Retina (tissue), 1 donor: ENCODE data around the gene RSPRY1.
A peak's percentile ranks its signal among the peaks of the same experiment; 100 is the strongest.

ENCODE experiments used
- DNase-seq: peaks from one replicate; pipeline ENCODE4 v3.0.0-alpha.2; 2016

RSPRY1 gene

DNA sequence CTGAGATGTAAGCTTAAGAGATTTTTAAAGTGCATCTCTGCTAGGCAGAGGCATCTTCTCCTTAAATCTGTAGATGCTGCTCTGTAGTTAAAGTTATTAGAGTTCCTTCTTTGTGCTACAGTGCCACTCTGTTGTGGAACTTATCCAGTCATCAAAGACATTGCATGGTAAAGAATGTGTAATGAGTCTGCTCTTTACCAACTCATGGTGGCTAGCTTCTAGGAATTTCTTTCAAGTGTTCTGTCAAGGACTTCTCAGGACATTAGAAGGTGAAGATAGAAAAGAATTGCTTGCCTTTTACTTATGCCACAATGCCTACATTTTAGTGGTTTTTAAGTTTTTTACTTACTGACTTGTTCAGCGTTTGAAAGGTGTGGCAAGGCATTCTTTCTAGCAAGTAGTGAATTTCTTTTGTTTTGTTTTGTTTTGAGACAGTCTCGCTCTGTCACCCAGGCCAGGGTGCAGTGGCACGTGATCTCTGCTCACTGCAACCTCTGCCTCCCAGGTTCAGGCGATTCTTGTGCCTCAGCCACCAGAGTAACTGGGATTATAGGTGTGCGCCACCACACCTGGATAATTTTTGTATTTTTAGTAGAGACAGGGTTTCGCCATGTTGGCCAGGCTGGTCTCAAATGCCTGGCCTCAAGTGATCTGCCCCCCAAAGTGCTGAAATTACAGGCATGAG is 38.7 kb downstream of the RSPRY1 start:
- DNase-seq, result no peak

DNA sequence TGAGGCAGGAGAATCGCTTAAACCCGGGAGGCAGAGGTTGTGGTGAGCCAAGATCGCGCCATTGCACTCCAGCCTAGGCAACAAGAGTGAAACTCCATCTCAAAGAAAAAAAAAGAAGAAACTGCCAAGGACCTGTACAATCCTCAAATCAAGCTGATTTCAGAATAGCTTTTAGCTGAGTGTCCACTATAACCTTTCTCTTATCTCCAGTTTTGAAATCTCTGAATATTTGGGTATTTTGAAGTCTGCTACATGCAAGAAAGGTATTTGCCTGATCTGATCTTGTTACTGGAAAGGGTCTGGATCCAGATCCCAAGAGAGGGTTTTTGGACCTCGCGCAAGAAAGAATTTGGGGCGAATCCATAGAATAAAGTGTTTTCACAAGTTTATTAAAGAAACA is 39.8 kb downstream of the RSPRY1 start:
- no peak for DNase-seq

- no peak for DNase-seq
These were observed 40.8 kb downstream of the RSPRY1 start for GRCh38 chr16:57226701-57227621.

- no peak for DNase-seq
These were observed 43.0 kb downstream of the RSPRY1 start for GRCh38 chr16:57229079-57229478.

GRCh38 chr16:57231821-57232350 is 45.8 kb downstream of the RSPRY1 start:
- no peak for DNase-seq

GRCh38 chr16:57233944-57234706 is 48.0 kb downstream of the RSPRY1 start:
- no peak for DNase-seq

DNA sequence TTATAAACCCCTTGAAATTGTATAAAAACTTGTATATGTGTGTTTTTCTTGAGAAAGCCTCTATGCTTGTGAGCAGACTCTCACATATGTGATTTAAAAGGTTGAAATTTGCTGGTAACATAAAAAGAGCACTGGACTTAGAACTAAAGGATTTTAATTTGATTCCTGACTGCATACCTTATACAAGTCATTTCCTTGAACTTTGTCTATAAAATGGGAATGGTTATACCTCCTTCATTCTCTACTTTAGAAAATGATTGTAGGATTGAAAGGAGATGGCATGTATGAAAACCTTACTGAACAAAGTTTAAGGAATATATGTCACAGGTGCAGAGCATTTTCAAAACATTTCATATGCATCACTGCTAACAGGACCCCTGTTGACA is 48.6 kb downstream of the RSPRY1 start:
- no peak for DNase-seq

DNA sequence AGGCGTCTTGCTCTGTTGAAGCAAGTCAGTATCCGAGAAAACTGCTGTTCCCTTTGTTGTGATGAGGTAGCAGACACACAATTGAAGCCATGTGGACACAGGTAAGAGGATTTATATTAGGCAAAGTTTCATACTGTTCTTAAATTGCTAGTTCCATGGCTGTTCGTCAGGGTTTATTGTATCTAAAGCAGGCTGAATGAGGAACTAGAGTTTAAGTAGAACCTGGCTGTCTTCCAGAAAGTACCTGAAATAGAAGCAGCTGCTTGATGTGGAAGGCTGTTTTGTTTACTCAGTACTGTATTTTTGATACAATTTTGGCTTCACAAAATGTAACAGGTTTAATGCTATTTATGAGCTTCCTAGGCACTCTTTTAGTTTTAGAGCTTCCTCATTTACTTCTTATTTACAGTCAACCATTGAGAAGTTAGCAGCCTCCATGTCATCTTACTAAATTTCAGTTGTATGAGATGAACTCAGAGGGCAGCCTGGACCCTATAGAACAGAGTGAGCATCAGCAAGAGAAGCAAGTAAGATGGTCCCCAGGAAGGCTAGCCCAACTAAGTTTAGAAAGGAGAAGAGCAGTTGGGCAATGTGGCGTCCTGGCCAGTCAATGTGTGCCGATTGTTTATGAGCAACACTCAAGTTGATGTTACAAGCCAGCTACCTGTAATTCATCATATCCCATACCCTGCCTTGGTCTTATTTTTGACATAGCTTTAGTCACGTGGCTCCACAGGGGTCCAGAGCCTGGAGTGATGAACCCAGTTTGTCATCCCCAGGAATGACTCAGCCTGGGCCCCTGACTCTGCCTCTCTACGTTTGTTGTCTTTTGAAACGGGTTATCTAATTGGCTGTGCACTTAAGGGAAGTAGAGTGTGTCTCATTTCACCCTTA is 49.2 kb downstream of the RSPRY1 start:
- DNase-seq, result no peak

GRCh38 chr16:57236022-57236350 is 49.9 kb downstream of the RSPRY1 start:
- no peak for DNase-seq

DNA sequence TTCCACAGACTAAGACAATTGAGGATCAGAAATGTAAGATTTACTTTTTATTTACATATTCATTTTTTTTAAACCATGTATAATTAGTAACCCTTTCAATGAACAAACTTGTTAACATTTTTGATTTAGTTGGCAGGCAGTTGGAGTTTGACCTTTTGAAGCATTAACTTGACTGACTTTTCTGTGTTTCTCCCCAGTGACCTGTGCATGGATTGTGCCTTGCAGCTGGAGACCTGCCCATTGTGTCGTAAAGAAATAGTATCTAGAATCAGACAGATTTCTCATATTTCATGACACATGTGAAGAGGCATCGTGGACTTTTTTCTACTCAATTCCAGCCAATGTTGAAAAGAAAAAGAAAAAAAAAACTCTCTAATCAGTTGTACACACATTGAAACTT is 52.6 kb downstream of the RSPRY1 start:
- DNase-seq, result no peak

- DNase-seq, result no peak
These were observed 53.0 kb downstream of the RSPRY1 start for GRCh38 chr16:57239107-57239506.

DNA sequence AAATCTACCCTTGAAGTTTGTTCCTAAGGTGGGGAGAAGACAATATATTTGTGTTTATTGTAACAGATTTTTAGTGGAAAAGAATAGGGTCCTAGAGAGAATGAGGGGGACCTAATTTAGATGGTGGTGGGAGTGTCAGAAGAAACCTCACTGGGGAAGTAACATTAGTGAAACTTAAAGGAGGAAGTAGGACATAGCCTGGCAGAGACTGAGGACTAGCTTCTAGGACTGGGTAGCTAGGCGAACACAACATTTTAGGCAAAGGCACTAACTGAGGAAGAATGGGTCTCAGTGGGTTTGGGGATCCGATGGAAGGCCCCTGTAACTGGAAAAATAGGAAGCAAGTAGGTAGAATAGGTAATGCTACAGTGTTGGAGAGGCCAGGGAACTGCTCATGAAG is 54.7 kb downstream of the RSPRY1 start:
- no peak for DNase-seq

GRCh38 chr16:57242650-57243049 is 56.5 kb downstream of the RSPRY1 start:
- no peak for DNase-seq

GRCh38 chr16:57244463-57244766 is 58.3 kb downstream of the RSPRY1 start:
- DNase-seq, result no peak

DNA sequence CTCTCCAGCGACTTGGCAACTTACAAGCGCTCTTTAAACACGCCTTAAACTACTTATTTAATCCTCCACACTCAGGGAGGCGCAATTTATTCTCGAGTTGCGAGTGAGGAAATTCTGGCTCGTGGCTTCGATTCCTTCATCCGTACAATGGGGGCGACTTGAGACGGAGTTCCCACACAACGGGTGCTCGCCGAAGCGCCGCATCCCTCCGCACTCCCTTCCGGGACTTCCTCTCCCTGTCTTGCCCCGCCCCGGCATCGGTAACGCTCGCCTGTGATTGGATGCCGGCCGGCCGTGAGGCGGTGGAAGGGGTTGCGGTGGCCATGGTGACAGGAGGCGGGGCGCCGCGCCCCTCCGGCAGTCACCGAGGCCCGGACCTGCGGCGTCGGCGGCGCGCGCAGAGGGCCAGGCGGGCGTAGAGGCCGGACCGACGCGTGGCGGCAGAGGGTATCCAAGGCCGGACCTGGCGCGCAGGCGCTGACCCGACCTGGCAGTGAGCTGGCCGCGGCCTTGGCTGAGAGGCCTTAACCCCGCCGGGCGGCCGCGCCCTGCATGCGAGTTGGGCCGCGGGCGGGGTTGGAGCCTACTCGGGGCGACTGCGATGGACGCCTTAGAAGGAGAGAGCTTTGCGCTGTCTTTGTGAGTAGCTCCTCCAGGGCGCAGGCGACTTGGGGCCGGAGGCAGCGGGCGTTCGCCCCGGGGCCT is 58.8 kb downstream of the RSPRY1 start, which contains the start of gene ARL2BP:
Gene ARL2BP, plus strand, starts transcription at position 493 of the 705 bp plus-strand sequence. Its CDS starts 109 bp downstream, at position 602.
- DNase-seq, result peak; percentile 97

DNA sequence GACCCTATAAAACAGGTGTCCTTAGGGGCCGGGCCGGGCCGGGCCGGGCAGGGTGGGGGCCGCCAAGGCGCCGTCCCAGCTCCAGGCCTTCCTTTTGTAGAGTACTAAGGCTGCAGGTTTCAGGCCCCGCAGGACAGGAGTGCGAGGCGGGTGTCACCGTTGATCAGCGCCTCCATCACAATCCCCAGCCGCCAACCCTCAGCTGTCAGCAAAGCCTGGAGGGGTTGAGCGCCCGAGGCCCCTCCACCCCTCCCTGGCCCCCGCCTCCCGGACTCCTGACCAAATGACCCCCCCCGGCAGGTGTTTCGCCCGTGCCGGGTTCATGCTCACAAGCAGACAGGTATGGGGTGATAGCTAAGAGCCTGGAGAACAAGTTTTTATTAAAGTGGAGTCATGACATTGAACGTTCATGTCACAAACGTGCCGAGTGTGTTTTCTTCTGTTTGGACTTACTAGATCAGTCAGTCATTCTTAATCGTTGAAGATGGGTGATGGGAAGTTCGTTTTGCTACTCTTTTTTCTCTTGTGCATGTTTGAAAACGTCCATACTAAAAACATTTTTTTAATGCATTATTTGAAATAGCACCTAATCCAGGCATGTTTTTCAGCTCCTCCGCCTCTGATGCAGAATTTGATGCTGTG is 59.5 kb downstream of the RSPRY1 start:
- no peak for DNase-seq

GRCh38 chr16:57251352-57251751 is 65.2 kb downstream of the RSPRY1 start:
- no peak for DNase-seq

- no peak for DNase-seq
These were observed 66.1 kb downstream of the RSPRY1 start for GRCh38 chr16:57252148-57252721.

DNA sequence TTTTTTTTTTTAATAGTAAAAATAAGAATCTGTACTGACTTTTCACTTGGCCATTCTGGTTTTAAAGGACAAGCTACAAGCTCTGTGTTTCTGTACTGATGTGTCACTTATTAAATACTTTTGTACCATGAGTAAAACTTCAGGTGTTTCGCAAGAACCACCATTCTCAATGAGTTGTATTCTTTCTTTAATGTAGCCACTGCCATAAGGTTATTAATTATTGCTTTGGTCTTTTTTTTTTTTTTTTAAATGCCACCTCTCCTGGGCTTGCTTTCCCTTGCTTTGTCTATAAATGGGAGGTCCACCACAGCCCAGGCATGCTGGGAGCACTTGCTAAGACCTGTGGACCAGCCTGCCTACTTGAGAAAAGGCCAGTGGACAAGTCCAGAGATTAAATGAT is 67.3 kb downstream of the RSPRY1 start:
- no peak for DNase-seq

GRCh38 chr16:57255686-57256415 is 69.7 kb downstream of the RSPRY1 start:
- DNase-seq, result no peak
